WTC11 (cell line): ENCODE measurements around the gene ADD1.

Source experiments
- ATF1 ChIP-seq: sonication (generic); formaldehyde crosslinking; IDR thresholded peaks from 2 replicates; pipeline ENCODE4 v1.8.1; 2023; ENCODE audit warnings: mild to moderate bottlenecking, moderate library complexity, missing genetic modification reagents
- CTCF ChIP-seq: fragments of 200-600 bp; IDR thresholded peaks from 2 replicates; pipeline ENCODE4 v1.8.0; 2022; ENCODE audit warnings: antibody characterized with exemption
- E2F1 ChIP-seq: sonication (generic); formaldehyde crosslinking; IDR thresholded peaks from 2 replicates; pipeline ENCODE4 v1.8.0; 2022; ENCODE audit warnings: mild to moderate bottlenecking, missing genetic modification reagents
- E2F4 ChIP-seq: sonication (generic); formaldehyde crosslinking; IDR thresholded peaks from 2 replicates; pipeline ENCODE4 v1.8.1; 2022; ENCODE audit warnings: low read depth, mild to moderate bottlenecking, moderate library complexity, missing genetic modification reagents, borderline replicate concordance
- EMX1 ChIP-seq: fragments of 250-450 bp; sonication (Bioruptor Pico); IDR thresholded peaks from 2 replicates; pipeline ENCODE4 v1.8.0; 2021; ENCODE audit warnings: mild to moderate bottlenecking
- MAX ChIP-seq: sonication (generic); formaldehyde crosslinking; IDR thresholded peaks from 2 replicates; pipeline ENCODE4 v1.8.0; 2022; ENCODE audit warnings: mild to moderate bottlenecking, missing genetic modification reagents
- NFYB ChIP-seq: sonication (generic); formaldehyde crosslinking; conservative IDR thresholded peaks from 2 replicates; pipeline ENCODE4 v1.8.0; 2022; ENCODE audit warnings: low read depth, missing genetic modification reagents
- NR3C1 ChIP-seq: sonication (generic); formaldehyde crosslinking; conservative IDR thresholded peaks from 2 replicates; pipeline ENCODE4 v1.8.1; 2023; ENCODE audit warnings: low read depth, mild to moderate bottlenecking, missing genetic modification reagents
- TCF7 ChIP-seq: sonication (generic); formaldehyde crosslinking; IDR thresholded peaks from 2 replicates; pipeline ENCODE4 v1.8.0; 2022; ENCODE audit warnings: mild to moderate bottlenecking, low read depth, missing genetic modification reagents, moderate library complexity
- USF2 ChIP-seq: sonication (generic); formaldehyde crosslinking; IDR thresholded peaks from 2 replicates; pipeline ENCODE4 v1.8.1; 2023; ENCODE audit warnings: mild to moderate bottlenecking, missing genetic modification reagents, moderate library complexity
- ZBTB43 ChIP-seq: sonication (generic); formaldehyde crosslinking; IDR thresholded peaks from 2 replicates; pipeline ENCODE4 v1.8.1; 2023; ENCODE audit warnings: mild to moderate bottlenecking, missing genetic modification reagents
- ZNF263 ChIP-seq: sonication (generic); formaldehyde crosslinking; IDR thresholded peaks from 2 replicates; pipeline ENCODE4 v1.8.1; 2022; ENCODE audit warnings: low read depth, mild to moderate bottlenecking, moderate library complexity, missing genetic modification reagents

- no peak for TF ChIP-seq TCF7
- TF ChIP-seq CTCF, result no peak
- no peak for TF ChIP-seq E2F1
- TF ChIP-seq NR3C1, result no peak
- TF ChIP-seq E2F4, result no peak
- no peak for TF ChIP-seq EMX1 (CRISPR knock-in tag)
- TF ChIP-seq MAX (CRISPR knock-in tag), result no peak
- TF ChIP-seq NFYB (CRISPR knock-in tag), result no peak
- TF ChIP-seq ATF1 (CRISPR knock-in tag), result no peak
- no peak for TF ChIP-seq ZNF263 (CRISPR knock-in tag)
- no peak for TF ChIP-seq ZBTB43 (CRISPR knock-in tag)
- no peak for TF ChIP-seq USF2 (CRISPR knock-in tag)
Measured at GRCh38 chr4:2855584-2855983, 11.9 kb downstream of the ADD1 start.
